Left colon (tissue), 2 donors: ENCODE data around the gene MPZ. TPM values are rescaled to one million over a fixed set of nuclear protein-coding genes. Genes with fewer than 3 reads are reported as not detected.
"Not testable (repeated sequence)": the region's sequence is repeated elsewhere in the genome, so short reads cannot be mapped to it uniquely, and the experiment has no call there.

Source experiments
- ATAC-seq: fragments of 200-7000 bp; cut with Tn5 transposase; one replicate; pipeline ENCODE4 v1.9.1; 2020; ENCODE audit warnings: mild to moderate bottlenecking, moderate library complexity
- DNase-seq, 2 donors: peaks; one replicate each; pipeline ENCODE4 v3.0.0-alpha.2; 2020
- intact Hi-C, 2 donors: fragments of 100-400 bp; cut with DNase I in 1 of 2; cut with micrococcal nuclease in 1 of 2; formaldehyde crosslinking; loops; one replicate each; pipeline versions ENCODE4 v1.11.2 to v1.14.0; 2022; cut with DNase I, micrococcal nuclease
- long read RNA-seq: library from polyadenylated mRNA; unstranded; transcript quantifications from one replicate; pipeline ENCODE4 v2.0.0, GENCODE V29; 2021
- total RNA-seq, 2 donors: library from RNA; stranded (reverse); fragmentation: NEBNext Ultra II Directional; extraction: Animal tissue kit (Norgen Biotek cat#: 25700); gene quantifications; one replicate each; pipeline ENCODE4 v1.2.1, GENCODE V29; 2021
- donor health status: DM: no; HTN: no; CAD: no.
- donor health status: DM: yes; HTN: yes; CAD: no.

Gene MPZ
- 1 to 10 TPM; 1.3 to 5.0 TPM for total RNA-seq
- long read RNA-seq: 0 reads

DNA sequence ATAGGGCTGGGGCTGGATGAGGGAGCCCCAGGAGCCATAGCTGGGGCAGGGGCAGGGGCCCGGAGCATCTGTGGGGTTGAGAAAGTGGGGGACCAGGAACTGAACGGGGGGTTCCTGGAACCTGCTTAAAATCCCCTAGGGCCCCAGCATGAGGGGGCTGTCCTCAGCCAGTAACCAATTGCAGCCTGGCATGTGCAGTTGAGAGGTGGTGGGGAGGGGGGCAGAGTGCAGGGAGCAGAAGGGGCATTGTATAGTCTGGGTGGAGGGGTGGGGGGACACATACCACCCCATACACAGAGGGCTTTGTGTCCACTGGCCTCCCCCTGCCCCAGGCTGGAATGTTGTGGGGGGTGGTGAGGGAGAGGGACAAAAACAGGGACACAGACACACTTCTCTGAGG, at the start of gene MPZ:
Gene MPZ (minus strand): TSS at position 101 of the 400 bp plus-strand sequence. CDS start 63 bp downstream, at position 38.
- intact Hi-C loops: no loop called here
- no peak for DNase-seq
- ATAC-seq: no peak

- ATAC-seq (no peak), DNase-seq (no peak)
- intact Hi-C loops: no loop called here
Observed at GRCh38 chr1:161359291-161359690, 49.5 kb upstream of the MPZ start.

DNA sequence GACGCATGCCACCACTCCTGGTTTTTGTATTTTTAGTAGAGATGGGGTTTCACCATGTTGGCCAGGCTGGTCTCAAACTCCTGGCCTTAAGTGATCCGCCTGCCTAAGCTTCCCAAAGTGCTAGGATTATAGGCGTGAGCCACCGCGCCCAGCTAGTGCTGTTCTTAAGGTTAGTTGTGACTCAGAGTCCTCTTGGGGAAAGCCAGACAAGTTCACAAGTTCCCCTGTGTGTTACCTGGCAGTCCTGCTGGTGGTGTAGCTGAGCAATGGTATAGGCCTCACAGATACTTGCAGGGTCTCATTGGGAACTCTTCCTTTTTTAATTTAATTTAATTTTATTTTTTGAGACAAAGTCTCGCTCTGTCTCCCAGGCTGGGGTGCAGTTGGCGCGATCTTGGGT, 47.3 kb upstream of the MPZ start:
- DNase-seq (no peak), ATAC-seq (no peak)
- intact Hi-C loops: no loop called here

GRCh38 chr1:161351482-161351881, 41.7 kb upstream of the MPZ start:
- no peak for ATAC-seq
- DNase-seq: no peak
- intact Hi-C loops: no loop called here

GRCh38 chr1:161350671-161351070, 40.9 kb upstream of the MPZ start:
- ATAC-seq (no peak), DNase-seq (no peak)
- intact Hi-C loops: no loop called here

- no peak for DNase-seq
- ATAC-seq: no peak
- intact Hi-C loops: no loop called here
Observed at GRCh38 chr1:161342821-161343220, 33.1 kb upstream of the MPZ start.

GRCh38 chr1:161342177-161342576, 32.4 kb upstream of the MPZ start:
- ATAC-seq: no peak
- intact Hi-C loops: no loop called here
- DNase-seq: no peak

DNA sequence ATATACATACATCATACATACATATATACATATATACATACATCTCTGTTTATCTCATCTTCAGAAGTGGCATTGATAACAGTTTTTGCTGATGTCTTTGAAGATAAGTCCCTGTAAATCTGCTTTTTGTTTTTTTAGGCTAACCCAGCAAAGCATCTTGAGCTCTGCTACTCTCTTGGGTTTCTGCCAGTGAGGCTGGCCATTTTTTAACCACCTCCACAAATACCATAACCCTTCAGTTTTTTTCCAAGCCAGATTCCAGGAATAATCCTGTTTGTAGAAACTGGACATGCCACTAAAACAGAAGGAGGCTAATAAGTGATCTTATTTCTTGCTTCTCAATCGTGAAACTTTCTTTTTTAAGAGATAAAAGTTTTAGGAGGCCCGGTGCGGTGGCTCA, 26.0 kb upstream of the MPZ start:
- ATAC-seq (no peak), DNase-seq (no peak)
- intact Hi-C loops: no loop called here

GRCh38 chr1:161333166-161333565, 23.4 kb upstream of the MPZ start:
- no peak for DNase-seq
- intact Hi-C loops: no loop called here
- no peak for ATAC-seq

GRCh38 chr1:161330346-161330745, 20.6 kb upstream of the MPZ start:
- no peak for ATAC-seq
- DNase-seq: no peak
- intact Hi-C loops: no loop called here

GRCh38 chr1:161324020-161324419, 14.3 kb upstream of the MPZ start:
- ATAC-seq: no peak
- DNase-seq: no peak
- intact Hi-C loops: loop anchor here in 1 of 2 donors (10.0 kb wide), 1 partner anchor 51 kb away; no protein-coding TSS in a partner anchor

DNA sequence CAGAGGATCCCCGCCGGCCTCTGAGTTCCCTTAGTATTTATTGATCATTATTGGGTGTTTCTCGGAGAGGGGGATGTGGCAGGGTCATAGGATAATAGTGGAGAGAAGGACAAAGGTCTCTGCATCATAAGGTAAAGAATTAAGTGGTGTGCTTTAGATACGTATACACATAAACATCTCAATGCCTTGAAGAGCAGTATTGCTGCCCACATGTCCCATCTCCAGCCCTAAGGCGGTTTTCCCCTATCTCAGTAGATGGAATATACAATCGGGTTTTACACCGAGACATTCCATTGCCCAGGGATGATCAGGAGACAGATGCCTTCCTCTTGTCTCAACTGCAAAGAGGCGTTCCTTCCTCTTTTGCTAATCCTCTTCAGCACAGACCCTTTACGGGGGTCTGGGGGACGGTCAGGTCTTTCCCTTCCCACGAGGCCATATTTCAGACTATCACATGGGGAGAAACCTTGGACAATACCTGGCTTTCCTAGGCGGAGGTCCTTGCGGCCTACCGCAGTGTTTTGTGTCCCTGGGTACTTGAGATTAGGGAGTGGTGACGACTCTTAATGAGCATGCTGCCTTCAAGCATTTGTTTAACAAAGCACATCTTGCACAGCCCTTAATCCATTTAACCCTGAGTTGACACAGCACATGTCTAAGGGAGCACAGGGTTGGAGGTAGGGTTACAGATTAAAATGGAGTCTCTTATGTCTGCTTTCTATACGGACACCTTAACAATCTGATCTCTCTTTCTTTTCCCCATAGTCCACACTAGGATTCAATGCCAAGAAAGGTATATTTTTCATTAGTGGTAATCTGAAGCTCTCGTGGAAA, 6.3 kb upstream of the MPZ start:
- ATAC-seq, intact Hi-C loops, DNase-seq: not testable (repeated sequence)

DNA sequence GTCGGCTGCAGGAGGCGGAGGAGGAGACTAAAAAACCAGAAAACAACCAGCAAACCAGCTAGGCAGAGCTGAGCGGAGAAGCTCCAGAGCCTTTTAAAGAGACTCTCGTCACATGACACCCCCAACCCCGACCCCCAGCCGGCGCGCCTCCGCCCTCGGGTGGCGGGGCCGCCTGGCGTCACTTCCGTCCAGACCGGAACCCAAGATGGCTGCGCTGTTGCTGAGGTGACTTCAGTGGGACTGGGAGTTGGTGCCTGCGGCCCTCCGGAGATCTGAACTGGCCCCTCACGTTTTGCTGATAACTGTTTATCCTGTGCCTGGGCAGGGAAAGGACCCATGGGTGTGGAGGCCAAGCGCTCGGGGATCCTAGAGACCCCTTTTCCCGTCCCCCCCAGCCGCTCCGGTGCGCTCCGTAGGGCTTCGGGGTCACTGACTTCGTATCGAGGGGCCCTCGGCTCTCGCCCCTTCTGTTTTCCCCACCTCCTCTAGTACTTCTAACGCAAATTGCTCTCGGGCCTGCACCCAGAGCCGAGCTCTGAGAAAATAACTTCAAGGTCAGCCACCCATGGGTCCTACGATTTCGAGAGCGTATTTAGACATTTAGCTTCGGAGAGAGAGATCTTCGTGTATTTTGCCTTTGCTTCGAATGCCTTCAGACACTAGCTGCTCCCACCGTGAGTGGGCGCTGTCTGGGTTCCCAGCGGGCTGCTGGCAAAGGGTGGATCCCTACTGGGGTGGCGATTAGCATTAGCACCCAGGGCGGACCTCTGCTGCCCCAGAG, 4.6 kb upstream of the MPZ start, which contains the start of gene SDHC:
Gene SDHC (plus strand): TSS at position 181 of the 781 bp plus-strand sequence. CDS start 25 bp downstream, at position 206.
- DNase-seq: peak; percentile 87 to 91
- intact Hi-C loops: no loop called here

GRCh38 chr1:161313554-161314200, 3.9 kb upstream of the MPZ start:
- intact Hi-C loops: no loop called here
- DNase-seq: peak in 1 of 2 donors; percentile 16
- ATAC-seq: peak; percentile 42

More for the DNA sequence above, 4.6 kb upstream of the MPZ start, which contains the start of gene SDHC:
- ATAC-seq: peak; percentile 98

DNA sequence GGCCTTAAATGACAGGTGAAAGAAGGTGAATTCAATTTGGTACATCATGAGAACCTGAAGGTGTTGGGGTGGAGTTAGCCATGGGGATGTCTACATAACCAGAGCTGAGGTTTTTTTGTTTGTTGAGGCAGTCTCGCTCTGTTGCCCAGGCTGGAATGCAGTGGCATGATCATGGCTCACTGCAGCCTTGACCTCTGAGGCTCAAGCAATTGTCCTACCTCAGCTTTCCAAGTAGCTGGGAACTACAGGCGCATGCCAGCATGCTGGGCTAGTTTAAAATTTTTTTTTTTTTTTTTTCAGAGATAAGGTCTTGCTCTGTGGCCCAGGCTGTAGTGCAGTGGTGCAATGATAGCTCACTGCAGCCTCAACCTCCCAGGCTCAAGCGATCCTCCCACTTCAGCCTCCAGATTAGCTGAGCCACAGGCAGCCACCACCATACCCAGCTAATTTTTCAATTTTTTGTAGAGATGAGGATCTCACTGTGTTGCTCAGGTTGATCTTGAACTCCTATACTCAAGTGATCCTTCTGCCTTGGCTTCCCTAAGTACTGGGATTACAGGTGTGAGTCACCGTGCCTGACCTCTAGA, 1.9 kb upstream of the MPZ start:
- no peak for DNase-seq
- ATAC-seq: no peak
- intact Hi-C loops: no loop called here

DNA sequence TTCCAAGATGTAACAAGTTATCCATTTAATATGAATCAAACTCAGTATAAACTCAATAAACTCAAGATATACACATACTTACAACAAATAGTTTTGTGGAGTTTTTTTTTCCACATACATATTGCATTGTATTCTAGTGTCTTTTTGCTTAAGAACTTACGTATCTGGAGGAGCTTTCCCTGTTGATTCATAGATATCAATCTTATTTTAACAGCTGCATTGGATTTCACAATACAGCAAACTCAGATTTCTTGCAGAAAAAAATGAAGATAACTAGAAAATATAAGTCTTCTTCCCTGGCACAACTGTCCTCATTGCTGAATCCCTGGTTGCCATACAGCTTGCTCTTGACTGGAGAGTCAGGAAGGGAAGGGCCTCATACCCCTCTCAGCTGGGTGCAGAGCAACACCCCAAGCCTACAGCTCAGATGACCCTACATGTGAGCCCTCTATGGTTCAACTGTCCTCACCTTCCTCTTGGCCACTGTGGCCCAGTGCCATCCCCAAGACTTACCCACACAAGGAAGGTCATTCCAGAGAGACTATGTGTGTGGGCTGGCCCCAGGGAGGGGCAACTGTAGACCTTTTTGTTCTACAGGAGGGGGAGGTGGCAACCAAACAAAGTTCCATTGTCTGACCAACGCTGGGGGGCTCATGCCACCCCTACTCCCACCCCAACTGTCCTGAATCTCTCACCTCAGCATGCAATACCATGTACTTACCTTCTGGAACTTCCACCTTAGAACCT, 1.7 kb downstream of the MPZ start:
- ATAC-seq (no peak), DNase-seq (no peak)
- intact Hi-C loops: no loop called here

GRCh38 chr1:161307230-161307768, 2.5 kb downstream of the MPZ start:
- DNase-seq (no peak), ATAC-seq (no peak)
- intact Hi-C loops: no loop called here

DNA sequence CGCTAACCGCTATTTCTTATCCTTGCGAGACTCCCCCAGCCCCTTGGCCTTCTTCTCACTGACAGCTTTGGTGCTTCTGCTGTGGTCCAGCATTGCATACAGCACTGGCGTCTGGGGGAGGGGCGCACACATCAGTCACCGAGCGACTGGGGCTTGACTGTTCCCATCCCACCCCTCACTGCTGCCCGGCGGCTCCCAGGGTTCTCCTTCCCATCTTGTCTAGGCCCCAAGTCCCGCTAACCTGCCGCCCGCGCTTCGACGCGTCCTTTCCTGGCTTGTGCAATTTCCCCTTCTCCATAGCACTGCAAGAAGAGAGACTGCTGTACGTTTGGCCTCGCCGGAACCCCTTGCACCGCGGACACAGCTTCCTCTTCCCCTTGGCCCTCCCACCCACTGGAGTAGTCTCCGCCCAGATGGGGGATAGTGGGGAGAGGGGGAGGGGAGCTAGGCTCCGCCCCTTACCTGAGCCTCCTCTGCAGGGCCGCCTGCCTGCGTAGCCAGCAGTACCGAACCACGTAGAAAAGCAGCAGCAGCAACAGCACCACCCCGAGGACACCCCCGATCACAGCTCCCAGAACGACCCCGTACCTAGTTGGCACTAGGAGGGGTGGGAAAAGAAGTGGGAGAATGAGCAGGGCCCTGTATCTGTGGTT, 3.8 kb downstream of the MPZ start:
- DNase-seq: peak; percentile 89
- intact Hi-C loops: no loop called here
- ATAC-seq: peak; percentile 100
